Hepatic stellate cell (primary cell): Measurements from ENCODE around the gene PRSS35.
"Not testable (repeated sequence)": the region's sequence is repeated elsewhere in the genome, so short reads cannot be mapped to it uniquely, and the experiment has no call there.

Source experiments
- DNase-seq: peaks from one replicate; pipeline ENCODE4 v3.0.0; 2011; ENCODE audit warnings: low spot score

PRSS35 gene, protein sequence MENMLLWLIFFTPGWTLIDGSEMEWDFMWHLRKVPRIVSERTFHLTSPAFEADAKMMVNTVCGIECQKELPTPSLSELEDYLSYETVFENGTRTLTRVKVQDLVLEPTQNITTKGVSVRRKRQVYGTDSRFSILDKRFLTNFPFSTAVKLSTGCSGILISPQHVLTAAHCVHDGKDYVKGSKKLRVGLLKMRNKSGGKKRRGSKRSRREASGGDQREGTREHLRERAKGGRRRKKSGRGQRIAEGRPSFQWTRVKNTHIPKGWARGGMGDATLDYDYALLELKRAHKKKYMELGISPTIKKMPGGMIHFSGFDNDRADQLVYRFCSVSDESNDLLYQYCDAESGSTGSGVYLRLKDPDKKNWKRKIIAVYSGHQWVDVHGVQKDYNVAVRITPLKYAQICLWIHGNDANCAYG

DNA sequence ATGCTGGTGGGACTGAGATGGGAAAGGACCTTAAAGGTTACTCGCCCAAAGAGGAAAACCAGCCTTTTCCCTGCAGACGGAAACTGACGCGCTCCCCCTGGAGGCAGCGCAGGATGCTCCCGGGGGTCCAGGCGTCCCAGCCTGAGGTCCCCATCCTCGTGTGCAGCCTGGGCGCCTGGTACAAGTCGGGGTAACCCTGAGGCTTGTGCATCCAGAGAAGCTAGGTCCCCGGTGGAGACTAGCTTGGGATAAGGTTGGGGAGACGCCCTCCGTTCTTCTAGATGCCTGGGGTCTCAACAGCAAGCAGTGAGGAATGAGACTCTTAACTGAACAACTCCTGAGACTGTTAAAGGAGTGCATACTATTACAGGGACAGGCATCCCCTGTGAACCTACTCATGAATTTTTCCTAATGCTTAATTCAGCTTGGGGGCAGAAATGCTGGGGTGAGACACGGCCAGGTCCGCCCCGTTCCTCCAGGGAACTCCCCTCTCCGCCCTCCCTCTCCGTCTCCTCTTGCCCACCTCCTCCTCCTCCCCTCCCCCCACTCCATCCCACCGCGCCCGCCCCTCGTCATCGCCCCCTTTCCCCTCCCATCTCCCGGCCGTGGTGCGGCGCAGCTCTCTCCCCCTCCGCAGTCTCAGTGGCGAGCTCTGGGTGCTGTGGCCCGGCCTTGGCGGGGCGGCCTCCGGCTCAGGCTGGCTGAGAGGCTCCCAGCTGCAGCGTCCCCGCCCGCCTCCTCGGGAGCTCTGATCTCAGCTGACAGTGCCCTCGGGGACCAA lies at the start of gene PRSS35:
TSS of gene PRSS35 (plus strand) at position 634 of the 781 bp plus-strand sequence. CDS start 10,908 bp downstream, outside the sequence.
- peak; percentile 36 for DNase-seq

DNA sequence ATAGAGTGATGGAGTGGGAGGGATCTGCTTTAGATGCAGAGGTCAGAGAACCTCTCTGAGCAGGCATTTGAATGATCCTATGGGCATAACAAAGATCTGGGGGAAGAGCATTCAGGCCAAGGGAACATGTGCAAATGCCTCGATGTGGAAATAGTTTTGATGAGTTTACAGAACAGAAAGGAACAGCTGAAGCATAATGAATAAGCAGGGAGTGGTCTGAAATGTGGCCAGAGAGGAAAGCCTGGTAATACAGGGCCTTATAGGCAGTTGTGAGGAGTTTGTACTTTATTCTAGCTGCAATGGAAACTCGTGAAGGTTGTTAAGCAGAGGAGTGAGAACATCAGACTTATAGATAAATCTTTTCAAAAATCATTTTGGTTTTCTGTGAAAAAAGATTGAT lies 48.4 kb upstream of the PRSS35 start:
- DNase-seq = no peak

- no peak for DNase-seq
Observed at GRCh38 chr6:83464381-83465140, 47.8 kb upstream of the PRSS35 start.

- DNase-seq = no peak
Observed at GRCh38 chr6:83466328-83466727, 46.0 kb upstream of the PRSS35 start.

DNA sequence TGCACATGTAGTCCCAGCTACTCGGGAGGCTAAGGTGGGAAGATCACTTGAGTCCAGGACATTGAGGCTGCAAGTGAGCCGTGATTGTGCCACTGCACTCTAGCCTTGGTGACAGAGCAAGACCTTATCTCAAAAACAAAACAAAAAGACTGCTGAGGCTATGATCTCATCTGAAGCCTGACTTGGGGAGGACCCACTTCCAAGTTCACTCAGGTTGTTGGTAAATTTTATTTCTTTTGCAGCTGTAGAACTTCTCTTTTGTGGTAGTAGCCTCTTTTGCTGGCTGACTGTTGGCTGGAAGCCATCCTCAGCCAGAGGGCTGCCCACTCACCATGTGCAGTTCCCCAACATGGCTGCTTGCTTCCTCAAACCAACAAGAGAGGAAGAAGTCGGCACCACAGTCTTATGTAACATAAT lies 44.7 kb upstream of the PRSS35 start:
- DNase-seq = no peak

- DNase-seq = no peak
Observed at GRCh38 chr6:83470001-83470400, 42.3 kb upstream of the PRSS35 start.

DNA sequence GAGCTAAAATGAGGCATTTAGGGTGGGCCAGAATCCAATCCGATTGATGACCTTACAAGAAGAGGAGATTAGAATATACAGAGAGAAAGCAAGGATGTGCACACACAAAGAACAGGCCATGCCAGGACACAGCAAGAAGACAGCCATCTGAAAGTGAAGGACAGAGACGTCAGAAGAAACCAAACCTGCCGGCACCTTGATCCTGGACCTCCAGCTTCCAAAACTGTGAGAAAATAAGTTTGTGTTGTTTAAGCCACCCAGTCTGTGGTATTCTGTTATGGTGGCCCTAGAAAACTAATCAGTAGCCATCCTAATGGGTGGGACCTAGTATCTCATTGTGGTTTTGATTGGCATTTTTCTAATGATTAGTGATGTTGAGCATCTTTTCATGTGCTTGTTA lies 41.7 kb upstream of the PRSS35 start:
- no peak for DNase-seq

DNA sequence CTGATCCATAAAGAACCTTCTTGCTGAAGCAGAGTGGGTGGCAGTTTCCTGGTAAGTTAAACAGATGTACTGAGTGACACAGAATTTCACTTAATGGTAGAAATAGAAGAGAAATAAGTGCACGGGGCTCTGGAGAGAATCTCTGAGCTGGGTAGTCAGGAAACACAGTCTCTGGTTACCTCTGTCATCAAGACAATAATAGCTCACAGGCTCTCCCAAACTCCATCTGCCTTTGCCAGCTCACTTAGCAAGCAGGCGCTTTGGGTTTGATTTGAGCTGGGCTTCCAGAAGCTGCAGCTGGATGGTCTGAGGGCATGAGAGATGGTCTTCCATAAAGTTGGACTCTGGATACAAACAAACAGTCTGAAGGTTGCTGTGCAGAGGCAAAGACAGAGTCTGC lies 39.6 kb upstream of the PRSS35 start:
- DNase-seq = no peak

- DNase-seq = peak; percentile 2
Observed at GRCh38 chr6:83474309-83474708, 38.0 kb upstream of the PRSS35 start.

GRCh38 chr6:83476971-83477370 lies 35.4 kb upstream of the PRSS35 start:
- no peak for DNase-seq

GRCh38 chr6:83479389-83479788 lies 32.9 kb upstream of the PRSS35 start:
- DNase-seq = no peak

DNA sequence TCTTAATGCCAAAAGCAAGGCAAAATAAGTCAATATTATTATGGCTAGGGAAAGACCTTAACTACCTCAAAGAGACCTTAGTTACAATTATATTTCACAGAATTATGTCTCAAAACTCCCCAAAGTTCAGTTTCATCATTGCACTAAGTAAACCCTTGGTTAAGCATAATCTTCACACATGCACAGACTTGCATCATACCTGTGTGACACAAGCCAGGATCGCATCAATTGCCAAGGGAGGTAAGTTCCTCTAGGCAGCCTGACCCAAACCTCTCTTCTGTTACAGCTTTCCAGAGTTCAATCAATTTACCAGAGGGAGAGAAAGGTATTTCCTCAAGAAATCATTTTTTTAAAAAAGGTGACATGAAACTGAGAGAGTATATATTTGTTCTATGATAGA lies 31.9 kb upstream of the PRSS35 start:
- DNase-seq = no peak

- DNase-seq = not testable (repeated sequence)
Observed at GRCh38 chr6:83481938-83482337, 30.4 kb upstream of the PRSS35 start.

DNA sequence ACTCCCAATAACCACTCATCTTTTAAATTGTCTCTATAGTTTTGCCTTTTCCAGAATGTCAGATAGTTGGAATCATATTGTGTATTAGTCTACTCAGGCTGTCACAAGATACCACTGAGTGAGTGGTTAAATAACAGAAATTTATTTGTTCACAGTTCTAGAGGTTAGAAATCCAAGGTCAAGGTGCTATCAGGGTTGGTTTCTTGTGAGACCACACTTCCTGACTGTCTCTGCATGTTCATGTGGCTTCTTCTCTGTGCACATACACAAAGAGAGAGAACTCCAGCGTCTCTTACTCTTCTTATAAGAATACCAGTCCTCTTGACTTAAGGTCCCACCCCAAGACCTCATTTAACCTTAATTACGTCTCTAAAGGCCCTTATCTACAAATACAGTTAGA lies 23.9 kb upstream of the PRSS35 start:
- no peak for DNase-seq

- DNase-seq = no peak
Observed at GRCh38 chr6:83488861-83489260, 23.5 kb upstream of the PRSS35 start.

DNA sequence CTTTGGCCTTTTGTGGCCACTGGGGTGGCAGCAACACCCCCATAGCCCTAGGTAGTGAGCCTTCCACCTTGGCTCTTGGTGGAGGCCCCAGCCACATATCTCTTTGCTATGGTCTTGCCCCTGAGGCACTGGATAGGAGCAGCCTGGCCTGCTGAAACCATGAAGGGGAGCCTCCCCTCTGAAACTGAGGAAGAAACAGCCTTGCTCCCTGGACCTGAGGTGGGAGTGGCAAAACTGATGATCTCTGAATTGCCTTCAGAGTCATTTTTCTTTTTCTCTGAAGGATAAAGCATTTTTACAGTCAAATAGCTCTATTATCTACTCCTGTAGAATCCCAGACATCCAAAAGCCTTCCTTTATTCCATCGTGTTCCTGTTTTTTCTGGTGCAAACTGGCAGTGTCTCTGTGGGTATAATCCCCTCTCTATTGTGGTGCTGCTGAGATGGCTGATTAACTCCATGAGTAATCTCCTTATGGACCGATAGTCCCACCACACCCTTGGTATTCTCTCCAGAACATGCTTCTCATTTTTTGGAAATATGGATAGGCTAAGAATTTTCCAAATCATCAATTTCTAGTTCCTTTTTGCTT lies 22.0 kb upstream of the PRSS35 start:
- DNase-seq = no peak

DNA sequence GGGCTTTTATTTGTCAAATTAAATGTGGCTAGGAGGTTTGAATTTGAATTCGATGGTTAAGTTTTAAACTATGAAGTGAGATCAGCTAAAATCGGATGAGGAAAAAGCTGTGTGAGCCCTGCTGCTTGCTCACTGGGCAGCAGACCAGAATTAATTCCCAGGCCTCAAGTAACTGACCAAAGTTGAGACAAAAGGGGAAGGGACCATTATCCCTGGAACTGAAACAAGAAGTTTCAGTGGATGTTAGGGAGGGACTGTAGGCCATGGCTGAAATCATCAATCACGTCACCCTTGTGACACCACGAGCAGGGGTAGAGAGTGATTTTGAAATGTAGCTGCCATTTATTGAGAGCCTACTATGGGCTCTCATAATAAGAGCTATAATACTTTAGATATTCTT lies 7.0 kb upstream of the PRSS35 start:
- DNase-seq = no peak

DNA sequence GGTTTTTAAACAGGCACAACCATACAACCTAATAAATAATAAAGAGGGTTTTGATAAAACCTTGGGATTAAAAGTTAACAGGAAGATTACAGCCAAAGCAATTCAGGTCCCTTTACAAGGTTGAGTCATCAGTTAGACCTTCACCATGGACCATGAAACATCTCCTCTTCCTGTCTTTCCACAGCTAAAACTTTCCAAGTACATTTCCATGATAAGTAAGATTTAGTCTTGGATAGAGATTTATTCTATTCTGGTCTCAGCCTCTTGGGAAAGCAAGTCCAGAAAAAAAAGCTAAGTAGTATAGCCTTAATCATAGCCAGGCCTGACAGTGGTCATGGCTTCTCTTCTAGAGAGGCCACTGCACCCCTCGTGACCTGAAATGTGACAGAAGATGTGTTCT lies 2.9 kb upstream of the PRSS35 start:
- no peak for DNase-seq

GRCh38 chr6:83510791-83511190 lies 1.5 kb upstream of the PRSS35 start:
- no peak for DNase-seq

- DNase-seq = no peak
Observed at GRCh38 chr6:83511266-83511665, 1.1 kb upstream of the PRSS35 start.

GRCh38 chr6:83514466-83514865 lies 2.1 kb downstream of the PRSS35 start:
- no peak for DNase-seq

- peak; percentile 28 for DNase-seq
Observed at GRCh38 chr6:83514866-83515466, 2.6 kb downstream of the PRSS35 start.
